HepG2 (cell line): ENCODE data around the gene NR2F1. TPM values are rescaled to one million over a fixed set of nuclear protein-coding genes. Genes with fewer than 3 reads are reported as not detected.

ENCODE experiments used
- ATF5 ChIP-seq: sonication (generic); formaldehyde crosslinking; IDR thresholded peaks from 2 replicates; pipeline ENCODE4 v1.4.0; 2020; ENCODE audit warnings: mild to moderate bottlenecking, low read depth, missing genetic modification reagents
- ATM ChIP-seq: fragments of 450-650 bp; IDR thresholded peaks from 2 replicates; pipeline ENCODE4 v1.7.1; 2017; ENCODE audit warnings: mild to moderate bottlenecking, borderline replicate concordance
- CENPT ChIP-seq: sonication (generic); formaldehyde crosslinking; IDR thresholded peaks from 2 replicates; pipeline ENCODE4 v1.8.0; 2022; ENCODE audit warnings: low read depth, mild to moderate bottlenecking, moderate library complexity, missing genetic modification reagents
- CREB3 ChIP-seq: sonication (generic); formaldehyde crosslinking; IDR thresholded peaks from 2 replicates; pipeline ENCODE4 v1.5.0; 2020; ENCODE audit warnings: missing genetic modification reagents
- EEA1 ChIP-seq: sonication (generic); formaldehyde crosslinking; IDR thresholded peaks from 2 replicates; pipeline ENCODE4 v1.5.1; 2020; ENCODE audit warnings: mild to moderate bottlenecking, missing genetic modification reagents, borderline replicate concordance
- ELK4 ChIP-seq: sonication (generic); formaldehyde crosslinking; IDR thresholded peaks from 2 replicates; pipeline ENCODE4 v1.9.0; 2021; ENCODE audit warnings: missing genetic modification reagents, borderline replicate concordance
- FOXA1 ChIP-seq, 2 experiments: fragments of 450-650 bp in 1 of 2; sonication (generic) in 1 of 2; formaldehyde crosslinking in 1 of 2; IDR thresholded peaks; 2 replicates each; pipeline versions ENCODE4 v1.4.0 to v1.6.1; 2016 to 2020; ENCODE audit warnings: missing genetic modification reagents in 1 of 2
- MAF1 ChIP-seq: sonication (generic); formaldehyde crosslinking; IDR thresholded peaks from 2 replicates; pipeline ENCODE4 v1.5.0; 2020; ENCODE audit warnings: missing genetic modification reagents, borderline replicate concordance
- MAFG ChIP-seq: sonication (generic); formaldehyde crosslinking; IDR thresholded peaks from 2 replicates; pipeline ENCODE4 v1.5.1; 2020; ENCODE audit warnings: mild to moderate bottlenecking, missing genetic modification reagents
- MATR3 ChIP-seq: sonication (generic); formaldehyde crosslinking; IDR thresholded peaks from 2 replicates; pipeline ENCODE4 v1.4.0; 2020; ENCODE audit warnings: missing genetic modification reagents
- REST ChIP-seq, 2 experiments: IDR thresholded peaks; 2 replicates each; pipeline ENCODE4 v1.6.1; 2011 to 2012; ENCODE audit warnings: low read length in 2 of 2, borderline replicate concordance in 1 of 2, low read depth in 1 of 2, mild to moderate bottlenecking in 1 of 2, moderate library complexity in 1 of 2
- RFX5 ChIP-seq: IDR thresholded peaks from 2 replicates; pipeline ENCODE4 v1.6.1; 2011; ENCODE audit warnings: low read depth, low read length, improper control_type of control experiment
- SMAD1 ChIP-seq: sonication (generic); formaldehyde crosslinking; IDR thresholded peaks from 2 replicates; pipeline ENCODE4 v1.4.0; 2020; ENCODE audit warnings: missing genetic modification reagents, low read depth, mild to moderate bottlenecking, borderline replicate concordance
- TEF ChIP-seq: sonication (generic); formaldehyde crosslinking; IDR thresholded peaks from 2 replicates; pipeline ENCODE4 v1.5.0; 2020; ENCODE audit warnings: missing genetic modification reagents
- TRIM24 ChIP-seq: sonication (generic); formaldehyde crosslinking; IDR thresholded peaks from 2 replicates; pipeline ENCODE4 v1.8.0; 2022; ENCODE audit warnings: mild to moderate bottlenecking, missing genetic modification reagents
- ZBTB2 ChIP-seq: sonication (generic); formaldehyde crosslinking; IDR thresholded peaks from 2 replicates; pipeline ENCODE4 v1.8.0; 2022; ENCODE audit warnings: low read depth, missing genetic modification reagents
- ZBTB21 ChIP-seq: sonication (generic); formaldehyde crosslinking; IDR thresholded peaks from 2 replicates; pipeline ENCODE4 v1.4.0; 2020; ENCODE audit warnings: missing genetic modification reagents
- ZNF496 ChIP-seq: sonication (generic); formaldehyde crosslinking; IDR thresholded peaks from 2 replicates; pipeline ENCODE4 v1.8.1; 2023; ENCODE audit warnings: mild to moderate bottlenecking, moderate library complexity, missing genetic modification reagents; ENCODE audit not compliant: insufficient replicate concordance
- ZNF713 ChIP-seq: sonication (generic); formaldehyde crosslinking; IDR thresholded peaks from 2 replicates; pipeline ENCODE4 v1.4.0; 2020; ENCODE audit warnings: mild to moderate bottlenecking, missing genetic modification reagents
- polyA plus RNA-seq, 8 experiments: library from polyadenylated mRNA; depleted of rRNA in 3 of 8; stranded (reverse) in 7 of 8; unstranded in 1 of 8; fragments of >200 nt; fragmentation: Illumina TruSeq in 4 of 8; extraction: Trizol in 4 of 8; gene quantifications; 2 replicates each; pipeline versions ENCODE4 v1.2.1 to v1.2.3, GENCODE V29; 2011 to 2016; ENCODE audit warnings: low read depth in 4 of 8, missing spikeins in 1 of 8, mixed read lengths in 1 of 8; ENCODE audit not compliant: insufficient read depth in 1 of 8
- total RNA-seq, 5 experiments: library from RNA; depleted of rRNA; stranded (reverse); fragments of >200 nt; fragmentation: Illumina TruSeq; extraction: Trizol; gene quantifications; 2 replicates each; pipeline ENCODE4 v1.2.3, GENCODE V29; 2016; ENCODE audit warnings: low read depth in 1 of 5

NR2F1 gene
- total and polyA plus RNA-seq, 2 of the 13 experiments (the other 11 are each of a cell fraction or from before 2014, with no cell fraction given), result 17.1 to 59.7 TPM

- TF ChIP-seq REST (IDR thresholded peaks at IDR 0.05; ENCODE audit: borderline replicate concordance in 1 of 2, low read depth in 1 of 2, low read length in 2 of 2), result peak in 1 of 2 experiments; percentile 60; a peak in 1 of 4 replicates
- TF ChIP-seq ATF5 (CRISPR knock-in tag), result 0 out of 2 replicates have a peak, but pooled peaks have one; percentile 68
- TF ChIP-seq CREB3 (CRISPR knock-in tag), result no peak
- TF ChIP-seq ATM, result no peak
- TF ChIP-seq ZNF713, result no peak
- no peak for TF ChIP-seq TEF (CRISPR knock-in tag)
- no peak for TF ChIP-seq ZBTB2 (CRISPR knock-in tag)
- TF ChIP-seq ELK4 (CRISPR knock-in tag), result no peak
- no peak for TF ChIP-seq MAFG (CRISPR knock-in tag)
- no peak for TF ChIP-seq SMAD1 (CRISPR knock-in tag)
- TF ChIP-seq MAF1 (CRISPR knock-in tag), result no peak
- TF ChIP-seq ZNF496 (CRISPR knock-in tag), result no peak
- TF ChIP-seq MATR3, result no peak
- no peak for TF ChIP-seq TRIM24 (CRISPR knock-in tag)
- no peak for TF ChIP-seq ZBTB21
- no peak for TF ChIP-seq CENPT (CRISPR knock-in tag)
- TF ChIP-seq RFX5, result peak; percentile 80
- no peak for TF ChIP-seq EEA1 (CRISPR knock-in tag)
- TF ChIP-seq FOXA1 (IDR thresholded peaks at IDR 0.05), result peak; percentile 77
- peak; percentile 91 for TF ChIP-seq FOXA1 (CRISPR knock-in tag; IDR thresholded peaks at IDR 0.05)
Observed at GRCh38 chr5:93582677-93583438, at the start of gene NR2F1 (continued).
